Stimulated activated CD4-positive, alpha-beta T cell treated with anti-CD3 and anti-CD28 coated beads, Interleukin-12 subunit alpha, Interleukin-12 subunit beta, amount 100 ng/mL, for 4 hours (primary cell): ENCODE measurements around the gene LHX4.
"Not testable (repeated sequence)": the region's sequence is repeated elsewhere in the genome, so short reads cannot be mapped to it uniquely, and the experiment has no call there.

Experiments
- DNase-seq: peaks from one replicate; pipeline ENCODE4 v3.0.0-alpha.2; 2020

The LHX4 gene

DNA sequence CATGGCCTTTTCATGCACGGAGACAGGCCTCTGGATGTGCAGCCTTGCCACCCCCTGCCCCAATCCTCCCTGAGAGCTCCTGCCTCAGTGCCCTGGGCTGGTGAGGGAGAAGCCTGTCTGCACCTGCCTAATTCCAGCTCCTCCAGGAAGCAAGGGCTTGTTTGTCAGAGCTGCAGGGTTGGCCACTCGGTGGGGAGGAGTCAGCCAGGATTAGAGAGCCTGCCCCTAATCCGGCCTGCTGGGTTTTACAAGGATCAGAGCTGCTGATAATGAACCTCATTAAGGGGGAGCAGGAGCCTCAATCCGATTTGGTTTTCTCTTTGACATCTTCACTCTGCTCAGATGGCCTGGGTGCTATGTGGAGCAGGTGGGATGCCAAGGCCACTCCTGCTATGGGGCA is 31.9 kb upstream of the LHX4 start:
- DNase-seq = no peak

GRCh38 chr1:180198611-180199010 is 31.5 kb upstream of the LHX4 start:
- DNase-seq = no peak

DNA sequence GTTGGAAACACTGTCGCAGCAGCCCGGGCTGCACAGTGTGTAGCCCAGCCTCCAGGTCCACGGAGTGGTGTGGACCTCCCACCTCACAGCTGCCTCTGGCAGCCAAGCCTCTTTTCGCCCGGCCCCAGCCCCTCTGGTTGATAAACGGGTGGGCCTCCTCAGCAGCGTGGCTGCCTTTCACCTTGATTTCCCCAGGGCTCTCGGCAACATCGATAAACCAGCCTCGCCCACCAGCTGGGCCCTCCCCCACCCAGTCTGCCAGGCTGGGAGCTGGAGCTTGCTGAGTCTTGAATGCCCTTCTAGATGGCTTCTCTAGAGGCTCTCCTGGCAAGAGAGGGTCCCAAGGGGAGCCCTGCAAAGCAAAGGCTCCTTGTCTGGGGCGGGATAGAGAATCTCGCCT is 31.0 kb upstream of the LHX4 start:
- no peak for DNase-seq

- no peak for DNase-seq
Observed at GRCh38 chr1:180201451-180202200, 28.4 kb upstream of the LHX4 start.

GRCh38 chr1:180202588-180202987 is 27.5 kb upstream of the LHX4 start:
- not testable (repeated sequence) for DNase-seq

- DNase-seq = no peak
Observed at GRCh38 chr1:180204231-180204630, 25.8 kb upstream of the LHX4 start.

DNA sequence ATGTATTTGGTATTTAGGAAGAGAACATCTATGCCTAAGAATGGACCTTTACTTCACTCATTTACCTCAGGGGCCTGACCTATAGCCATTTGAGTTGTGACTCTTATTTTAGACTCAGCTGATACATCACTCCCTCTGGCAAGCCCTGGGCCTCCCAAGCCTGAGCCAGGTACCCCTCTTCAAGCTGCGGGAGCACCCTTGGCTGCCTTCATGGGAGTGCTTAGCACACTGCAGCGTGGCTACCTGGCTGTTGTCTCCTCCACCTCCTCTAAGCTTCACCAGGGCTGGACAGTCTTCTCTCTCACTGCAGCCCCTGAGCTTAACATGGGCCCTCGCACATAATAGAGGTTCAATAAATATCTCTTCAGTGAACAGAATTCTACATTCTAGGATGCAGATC is 23.5 kb upstream of the LHX4 start:
- DNase-seq = no peak

DNA sequence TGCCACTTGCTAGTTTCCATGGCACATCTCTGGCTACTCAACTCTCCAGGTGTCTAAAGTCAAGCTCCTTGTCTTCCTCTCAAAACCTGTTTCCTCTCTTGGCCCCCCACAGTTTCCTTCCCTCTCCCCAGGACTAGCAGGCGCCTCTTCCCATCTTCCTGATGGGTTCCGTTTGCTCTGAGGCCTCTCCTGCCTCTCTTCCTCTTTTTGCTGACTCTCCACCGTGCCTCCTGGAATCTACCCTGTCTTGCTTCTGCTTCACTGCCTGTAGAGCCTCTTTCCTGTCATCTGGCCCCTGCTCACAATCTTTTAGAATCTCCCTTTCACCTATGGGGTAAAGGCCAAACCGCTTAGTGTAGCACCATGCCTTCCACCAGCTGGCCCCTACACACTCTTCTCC is 21.8 kb upstream of the LHX4 start:
- DNase-seq = no peak

- DNase-seq = no peak
Observed at GRCh38 chr1:180210008-180210620, 19.9 kb upstream of the LHX4 start.

DNA sequence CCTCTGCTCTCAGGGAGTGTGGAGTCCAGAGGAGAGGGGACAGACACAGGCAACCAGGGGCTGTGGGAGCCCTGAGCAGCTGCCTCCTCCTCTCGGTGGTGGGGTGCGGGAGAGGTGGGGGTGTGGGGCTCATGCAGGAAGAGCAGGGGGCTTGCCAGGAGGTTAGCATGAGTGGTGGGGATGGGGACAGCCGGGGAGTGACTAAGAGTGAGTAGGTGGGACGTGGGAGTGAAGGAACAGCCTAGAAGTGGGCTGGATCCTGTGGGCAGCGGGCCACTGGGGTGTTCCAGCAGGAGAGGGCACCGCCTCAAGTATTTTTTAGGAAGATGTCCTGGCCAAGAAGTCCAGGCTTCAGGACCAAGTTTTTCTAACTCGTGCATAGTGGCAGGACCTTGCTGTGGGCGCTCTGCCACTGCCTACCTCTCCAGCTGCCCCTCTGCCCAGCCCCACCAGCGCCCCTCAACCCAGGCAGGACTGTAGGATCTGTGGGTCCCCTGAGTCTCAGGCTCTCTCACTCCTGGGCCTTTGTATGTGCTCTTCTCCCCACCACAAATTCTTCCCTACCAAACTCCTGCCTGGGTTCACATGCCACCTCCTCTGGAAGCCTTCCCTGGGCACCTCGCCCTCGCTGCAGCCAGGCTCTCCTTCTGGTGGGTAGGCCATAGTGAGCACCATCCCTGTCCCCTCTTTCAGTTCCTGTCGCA is 18.8 kb upstream of the LHX4 start:
- DNase-seq = no peak

GRCh38 chr1:180211860-180212229 is 18.2 kb upstream of the LHX4 start:
- no peak for DNase-seq

- DNase-seq = peak; percentile 25
Observed at GRCh38 chr1:180213401-180214170, 16.5 kb upstream of the LHX4 start.

DNA sequence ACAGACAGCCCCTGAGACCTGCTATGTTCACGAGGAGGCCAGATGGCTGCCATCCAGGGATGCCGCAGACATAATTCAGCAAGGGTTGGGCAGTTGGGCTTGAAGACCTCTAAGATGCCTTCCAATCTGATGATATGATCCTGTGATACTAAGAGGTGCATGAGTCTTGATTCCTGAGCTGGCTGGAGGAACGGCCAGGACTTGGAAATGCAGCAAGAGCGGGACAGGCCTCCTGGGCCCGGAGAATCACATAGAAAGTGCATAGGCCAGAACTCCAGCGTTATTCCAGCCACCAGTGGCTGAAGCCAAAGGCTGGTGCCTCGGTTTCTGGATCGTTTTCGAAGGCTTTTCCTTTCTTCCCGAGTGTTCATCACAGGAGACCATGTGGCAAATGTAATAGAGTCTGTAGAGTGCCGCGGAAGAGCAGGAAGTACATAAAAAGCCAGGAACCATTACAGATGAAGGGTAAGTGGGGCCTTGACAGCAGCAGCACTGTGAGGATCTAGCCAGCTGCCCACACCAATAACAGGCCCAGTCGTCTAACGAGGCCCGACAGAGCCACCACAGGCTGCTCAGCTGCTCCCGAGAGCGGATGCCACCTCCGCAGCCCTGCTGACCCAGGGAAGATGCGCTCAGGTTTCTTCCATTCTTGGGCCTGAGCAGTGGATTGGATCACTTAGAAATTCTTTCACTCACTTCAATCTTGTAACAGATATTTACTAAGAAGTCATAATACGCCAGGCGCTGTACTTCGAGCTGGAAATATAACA is 14.0 kb upstream of the LHX4 start:
- no peak for DNase-seq

- DNase-seq = no peak
Observed at GRCh38 chr1:180217006-180217405, 13.1 kb upstream of the LHX4 start.

DNA sequence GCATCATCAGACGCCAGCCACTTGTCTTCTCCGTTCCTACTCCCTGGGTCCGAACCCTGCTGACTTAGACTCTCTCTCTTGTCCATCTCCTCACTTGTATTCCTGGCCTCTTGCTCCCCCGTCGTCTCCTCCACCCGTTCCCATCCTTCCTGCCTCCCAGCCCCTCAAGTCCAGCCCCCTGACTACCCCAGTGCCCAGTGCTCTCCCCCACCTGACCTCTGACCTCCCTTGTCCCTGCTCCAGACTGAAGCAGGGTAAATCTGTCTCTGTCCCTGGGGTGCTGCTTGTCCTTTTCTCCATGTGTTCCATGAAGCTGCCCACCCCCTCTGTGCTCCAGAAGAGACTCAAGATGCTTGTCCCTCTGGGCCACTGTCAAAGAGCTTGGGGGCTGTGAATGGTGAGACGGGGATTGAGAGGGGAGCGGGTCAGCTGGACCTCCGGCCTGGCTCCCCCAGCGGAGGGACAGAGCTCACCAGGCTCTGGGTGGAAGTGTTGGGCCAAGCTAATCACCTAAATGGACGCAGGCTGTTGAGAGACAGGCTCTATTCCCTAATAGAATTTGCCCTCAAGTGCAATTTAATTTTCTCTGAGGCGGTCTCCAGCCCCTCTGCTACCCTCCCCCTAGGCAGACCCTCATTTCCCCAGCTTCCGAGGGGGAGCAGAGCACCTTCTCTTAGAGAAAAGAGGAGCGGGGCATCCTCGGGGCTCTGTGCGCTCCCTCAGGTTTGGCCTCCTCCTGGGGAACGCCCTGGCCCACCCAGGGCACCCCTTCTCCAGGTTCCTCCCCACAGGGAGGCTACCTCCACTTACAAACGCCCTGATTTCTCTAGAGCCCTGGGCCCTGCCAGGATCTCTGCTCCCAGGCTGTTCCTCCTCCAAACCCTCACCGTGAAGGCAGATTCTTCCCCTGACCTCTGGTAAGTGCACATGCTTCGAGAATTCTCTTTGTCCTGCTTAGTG is 11.0 kb upstream of the LHX4 start:
- DNase-seq = no peak

- DNase-seq = no peak
Observed at GRCh38 chr1:180219776-180220175, 10.3 kb upstream of the LHX4 start.

GRCh38 chr1:180221462-180221861 is 8.6 kb upstream of the LHX4 start:
- no peak for DNase-seq

DNA sequence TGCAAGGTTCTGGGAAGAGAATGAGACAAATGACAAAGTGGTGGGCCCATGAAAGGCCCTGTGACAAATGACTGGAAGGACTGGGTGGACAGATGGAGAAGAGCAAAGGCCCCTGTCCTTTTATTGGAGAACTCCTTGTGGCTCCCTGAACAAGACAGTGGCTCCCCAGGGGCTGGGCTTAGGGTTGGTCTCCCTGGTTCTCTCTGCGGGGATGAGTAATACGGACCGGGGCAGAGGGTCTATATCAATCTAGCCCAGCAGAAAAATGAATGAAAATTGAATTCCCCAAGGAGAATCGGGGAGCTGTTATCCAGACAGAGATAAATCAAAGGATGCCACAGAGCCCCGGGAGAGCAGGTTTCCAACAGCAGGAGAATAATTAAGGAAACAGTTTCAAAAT is 5.2 kb upstream of the LHX4 start:
- no peak for DNase-seq

DNA sequence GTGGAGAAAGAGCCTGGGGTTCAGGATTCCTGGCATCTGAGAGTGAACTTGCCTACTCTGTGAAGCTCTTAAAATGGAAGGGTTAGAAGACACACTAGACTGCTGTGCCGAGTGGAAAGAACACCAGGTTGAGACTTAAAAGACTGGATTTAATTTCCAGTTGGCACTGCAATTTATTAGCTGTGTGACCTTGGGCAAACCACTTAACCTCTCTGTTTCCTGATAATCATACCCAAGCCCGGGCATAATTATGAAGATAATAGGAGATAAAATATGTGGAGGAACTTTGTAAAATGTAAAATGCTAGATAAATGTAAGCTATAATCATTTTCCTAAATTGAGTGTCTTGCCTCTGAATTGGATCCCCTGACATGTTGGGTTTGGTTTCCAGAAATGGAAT is 4.7 kb upstream of the LHX4 start:
- no peak for DNase-seq

DNA sequence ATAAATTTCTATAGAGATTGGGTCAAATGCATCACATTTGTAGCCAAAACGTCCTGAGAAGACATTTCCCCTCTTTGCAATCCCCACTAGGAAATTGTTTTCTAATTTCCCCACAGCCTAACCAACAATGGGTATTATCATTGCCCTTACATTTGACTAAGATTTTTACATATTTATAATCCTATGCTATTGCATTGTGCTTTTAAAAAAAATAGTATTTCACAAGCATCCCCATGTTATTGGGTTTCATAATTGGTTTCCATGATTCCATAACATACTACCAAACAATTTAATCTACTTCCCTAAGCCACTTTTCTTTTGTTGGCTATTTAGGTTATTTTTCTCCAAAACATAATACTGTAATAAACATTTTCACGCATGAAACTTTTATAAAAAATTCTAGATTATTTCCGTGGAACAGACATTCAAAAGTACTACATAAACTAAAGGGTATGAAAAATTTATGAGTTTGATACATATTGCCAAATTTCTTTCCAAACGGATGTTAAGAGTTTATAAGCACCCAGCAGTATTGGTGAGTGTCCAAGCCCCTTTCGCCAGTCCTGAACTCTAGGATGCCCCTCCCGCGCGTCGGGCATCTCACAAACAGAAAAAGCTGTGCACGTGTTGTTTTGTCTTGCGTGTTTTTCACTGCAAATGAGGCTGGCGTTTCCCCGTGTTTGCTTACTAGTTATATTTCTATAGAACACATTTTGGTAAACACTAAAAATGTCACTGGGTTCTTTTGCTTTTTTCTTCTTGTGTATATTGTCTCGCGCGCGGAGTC is 2.0 kb upstream of the LHX4 start:
- DNase-seq = no peak
